ENCODE measurements around the gene DHRSX.
"Not testable (repeated sequence)": the region's sequence is repeated elsewhere in the genome, so short reads cannot be mapped to it uniquely, and the experiment has no call there.

DHRSX gene

DNA sequence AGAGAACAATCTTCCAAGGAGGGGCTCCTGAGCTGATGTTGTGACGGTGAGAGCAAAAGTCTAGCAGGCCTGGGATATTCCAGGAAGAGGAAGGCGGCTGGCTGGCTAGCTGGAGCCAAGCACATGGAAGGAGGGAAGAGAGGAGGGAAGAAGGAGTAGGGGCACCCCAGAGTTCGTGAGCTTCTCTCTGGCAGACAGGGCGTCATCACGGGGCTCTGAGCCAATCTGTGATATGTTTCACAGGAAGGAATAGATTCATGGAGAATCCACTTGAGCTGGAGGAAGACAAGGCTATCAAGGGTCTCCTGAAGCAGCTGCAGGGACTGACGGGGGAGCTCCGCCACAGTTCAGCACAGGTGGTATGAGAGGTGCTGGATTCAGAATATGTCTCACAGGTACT lies 73.6 kb downstream of the DHRSX start:
- no peak for FAIRE-seq
- no peak for DNase-seq (ENCODE audit: low spot score)

- FAIRE-seq, result no peak
- no peak for DNase-seq (ENCODE audit: low spot score)
These were observed 74.4 kb downstream of the DHRSX start for GRCh38 chrX:2426289-2426882.

GRCh38 chrX:2425286-2426071 lies 75.3 kb downstream of the DHRSX start:
- no peak for DNase-seq (ENCODE audit: low spot score)
- FAIRE-seq, result no peak

GRCh38 chrX:2424317-2424716 lies 76.5 kb downstream of the DHRSX start:
- DNase-seq (ENCODE audit: low spot score) (no peak), FAIRE-seq (no peak)

GRCh38 chrX:2423899-2424298 lies 76.9 kb downstream of the DHRSX start:
- DNase-seq (ENCODE audit: low spot score) (no peak), FAIRE-seq (no peak)

GRCh38 chrX:2423282-2423681 lies 77.5 kb downstream of the DHRSX start:
- FAIRE-seq, result no peak
- no peak for DNase-seq (ENCODE audit: low spot score)

DNA sequence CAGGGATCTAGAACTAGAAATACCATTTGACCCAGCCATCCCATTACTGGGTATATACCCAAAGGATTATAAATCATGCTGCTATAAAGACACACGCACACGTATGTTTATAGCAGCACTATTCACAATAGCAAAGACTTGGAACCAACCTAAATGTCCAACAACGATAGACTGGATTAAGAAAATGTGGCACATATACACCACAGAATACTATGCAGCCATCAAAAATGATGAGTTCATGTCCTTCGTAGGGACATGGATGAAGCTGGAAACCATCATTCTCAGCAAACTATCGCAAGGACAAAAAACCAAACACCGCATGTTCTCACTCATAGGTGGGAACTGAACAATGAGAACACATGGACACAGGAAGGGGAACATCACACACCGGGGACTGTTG lies 81.4 kb downstream of the DHRSX start:
- FAIRE-seq; DNase-seq (ENCODE audit: low spot score): not testable (repeated sequence)

- FAIRE-seq, result no peak
- DNase-seq (ENCODE audit: low spot score), result no peak
These were observed 82.8 kb downstream of the DHRSX start for GRCh38 chrX:2418000-2418399.

GRCh38 chrX:2416851-2417604 lies 83.7 kb downstream of the DHRSX start:
- FAIRE-seq (no peak), DNase-seq (ENCODE audit: low spot score) (no peak)

- no peak for DNase-seq (ENCODE audit: low spot score)
- no peak for FAIRE-seq
These were observed 86.4 kb downstream of the DHRSX start for GRCh38 chrX:2414384-2414783.

- no peak for DNase-seq (ENCODE audit: low spot score)
- no peak for FAIRE-seq
These were observed 86.8 kb downstream of the DHRSX start for GRCh38 chrX:2413969-2414368.

GRCh38 chrX:2412131-2412530 lies 88.6 kb downstream of the DHRSX start:
- DNase-seq (ENCODE audit: low spot score) (no peak), FAIRE-seq (no peak)

GRCh38 chrX:2410279-2411020 lies 90.3 kb downstream of the DHRSX start:
- DNase-seq (ENCODE audit: low spot score) (no peak), FAIRE-seq (no peak)

DNA sequence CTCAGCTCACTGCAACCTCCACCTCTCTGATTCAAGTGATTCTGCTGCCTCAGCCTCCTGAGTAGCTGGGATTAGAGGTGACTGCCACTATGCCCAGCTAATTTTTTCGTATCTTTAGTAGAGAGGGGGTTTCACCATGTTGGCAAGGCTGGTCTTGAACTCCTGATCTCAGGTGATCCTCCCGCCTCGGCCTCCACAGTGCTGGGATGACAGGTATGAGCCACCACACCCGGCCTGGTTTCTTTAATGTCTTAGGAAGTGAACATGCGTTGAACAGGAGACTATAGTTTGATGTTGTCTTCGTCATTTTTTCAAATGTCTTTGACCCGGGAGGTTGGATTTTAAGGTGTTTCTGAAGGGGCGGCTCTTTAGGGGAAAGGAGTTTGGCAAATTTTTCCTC lies 91.0 kb downstream of the DHRSX start:
- DNase-seq (ENCODE audit: low spot score) (no peak), FAIRE-seq (no peak)

DNA sequence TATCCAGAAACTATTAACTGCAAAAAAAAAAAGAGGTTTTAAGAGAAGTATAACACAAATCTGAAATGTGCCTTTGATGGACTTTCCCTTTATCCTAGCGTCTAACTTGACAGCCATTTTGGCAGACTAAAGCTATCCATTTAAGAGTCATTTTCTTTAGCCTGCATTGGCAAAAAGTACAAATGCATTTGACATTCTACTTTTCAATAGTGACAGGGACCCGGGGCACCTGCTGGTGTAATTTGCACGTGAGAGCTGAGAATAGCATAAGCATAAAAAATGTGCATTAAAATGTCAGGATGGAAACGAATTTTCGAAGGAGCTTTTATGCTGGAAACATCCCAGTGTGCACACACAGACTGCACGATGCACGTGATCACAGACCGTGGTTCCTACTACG lies 91.9 kb downstream of the DHRSX start:
- no peak for FAIRE-seq
- no peak for DNase-seq (ENCODE audit: low spot score)

GRCh38 chrX:2406891-2407518 lies 93.8 kb downstream of the DHRSX start:
- FAIRE-seq, result no peak
- DNase-seq (ENCODE audit: low spot score), result no peak

DNA sequence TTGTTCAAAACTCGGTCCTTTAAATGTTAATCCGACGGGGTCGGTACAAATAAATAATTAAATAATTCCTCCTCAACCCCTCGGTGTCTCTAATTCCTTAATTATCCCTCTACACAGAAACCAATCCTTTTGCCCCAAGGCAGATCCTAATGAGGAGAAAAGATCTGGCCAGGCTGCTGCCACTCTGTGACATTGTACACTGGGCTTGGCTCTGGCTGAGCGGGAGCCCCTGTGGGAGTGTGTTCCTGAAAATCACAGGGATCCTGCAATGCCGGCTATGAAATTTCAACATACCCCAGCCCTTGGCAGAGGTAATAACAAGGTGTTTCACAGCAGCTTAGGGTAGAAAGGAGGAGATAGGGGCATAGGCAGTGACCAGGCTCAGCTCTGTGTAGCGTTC lies 96.0 kb downstream of the DHRSX start:
- FAIRE-seq, result no peak
- no peak for DNase-seq (ENCODE audit: low spot score)

GRCh38 chrX:2402361-2402690 lies 98.5 kb downstream of the DHRSX start:
- FAIRE-seq (no peak), DNase-seq (ENCODE audit: low spot score) (no peak)

DNA sequence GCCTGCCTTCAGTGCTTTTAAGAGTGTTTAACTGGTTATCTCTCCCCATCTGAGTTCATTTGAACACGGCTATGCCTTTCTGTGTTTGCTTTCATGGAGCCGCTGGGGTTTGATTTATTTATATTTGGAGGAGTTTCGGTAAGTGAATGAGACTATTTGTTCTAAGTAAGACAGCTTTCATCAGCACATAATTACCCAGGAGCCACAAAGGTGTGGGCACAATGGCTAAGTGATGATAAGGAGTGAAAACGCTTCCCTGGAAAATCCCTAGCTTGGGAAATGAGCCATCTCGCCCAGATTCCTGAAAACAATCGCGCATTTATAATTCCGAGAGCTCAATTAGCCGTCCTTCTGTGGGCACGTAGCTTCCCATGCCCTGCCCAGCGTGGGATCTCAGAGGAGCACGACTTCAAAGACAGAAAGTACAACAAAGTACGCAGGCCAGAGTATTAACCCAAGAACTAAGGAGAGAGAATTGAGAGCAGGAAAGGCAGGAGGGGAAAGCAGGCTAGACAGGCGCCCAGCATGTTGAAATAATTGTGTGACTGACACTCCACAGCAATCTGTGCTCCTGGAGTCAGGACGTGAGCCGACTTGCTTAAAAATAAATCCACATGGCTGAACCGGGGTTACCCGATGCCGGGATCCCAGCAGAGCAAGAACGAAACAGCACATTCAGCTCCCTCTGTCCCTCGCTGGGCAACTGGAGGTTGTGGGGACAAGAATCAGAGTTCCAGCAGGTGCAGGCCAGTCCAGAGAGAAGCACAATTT lies 99.0 kb downstream of the DHRSX start:
- peak; percentile 15 for DNase-seq (ENCODE audit: low spot score)

GRCh38 chrX:2401201-2401589 lies 99.6 kb downstream of the DHRSX start:
- DNase-seq (ENCODE audit: low spot score), result no peak
- FAIRE-seq, result no peak

More for the DNA sequence above, 99.0 kb downstream of the DHRSX start:
- FAIRE-seq, result no peak

Measured in urothelium cell line (cell line).